Renal cortical epithelial cell (primary cell): Measurements from ENCODE around the gene CEP120. TPM values are rescaled to one million over a fixed set of nuclear protein-coding genes. Genes with fewer than 3 reads are reported as not detected.
"Not testable (repeated sequence)": the region's sequence is repeated elsewhere in the genome, so short reads cannot be mapped to it uniquely, and the experiment has no call there.

Experiments
- DNase-seq: peaks from one replicate; pipeline ENCODE4 v3.0.0-alpha.2; 2011; ENCODE audit warnings: low read depth
- total RNA-seq: library from RNA; depleted of rRNA; stranded (reverse); fragments of >200 nt; gene quantifications from 2 replicates; pipeline ENCODE4 v1.2.3, GENCODE V29; 2014

CEP120 gene
- 20.5 and 24.2 TPM in 2 replicates for total RNA-seq

- peak; percentile 98 for DNase-seq
These were observed at the start of gene CEP120 for GRCh38 chr5:123423278-123424149. Gene CEP120, minus strand, starts transcription at chr5:123423403. Its CDS starts 405 bp downstream, at chr5:123422998.

GRCh38 chr5:123472150-123472924 is 49.1 kb upstream of the CEP120 start:
- no peak for DNase-seq

DNA sequence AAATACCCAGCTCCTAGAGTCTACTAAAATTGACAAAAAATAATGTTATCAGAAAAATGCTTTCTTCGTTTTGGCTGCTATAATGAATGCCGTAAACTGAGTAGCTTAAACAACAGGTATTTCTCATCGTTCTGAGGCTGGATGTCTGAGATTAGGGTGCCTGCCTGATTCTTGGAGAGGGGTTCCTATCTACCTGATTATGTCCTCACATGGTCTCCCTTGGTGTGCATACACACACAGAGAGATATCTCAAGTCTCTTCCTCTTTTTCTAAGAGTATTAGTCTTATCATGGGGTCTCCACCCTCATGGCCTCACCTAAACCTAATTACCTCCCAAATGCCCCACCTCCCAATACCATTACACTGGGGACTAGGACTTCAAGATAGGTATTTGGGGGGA is 48.2 kb upstream of the CEP120 start:
- no peak for DNase-seq

DNA sequence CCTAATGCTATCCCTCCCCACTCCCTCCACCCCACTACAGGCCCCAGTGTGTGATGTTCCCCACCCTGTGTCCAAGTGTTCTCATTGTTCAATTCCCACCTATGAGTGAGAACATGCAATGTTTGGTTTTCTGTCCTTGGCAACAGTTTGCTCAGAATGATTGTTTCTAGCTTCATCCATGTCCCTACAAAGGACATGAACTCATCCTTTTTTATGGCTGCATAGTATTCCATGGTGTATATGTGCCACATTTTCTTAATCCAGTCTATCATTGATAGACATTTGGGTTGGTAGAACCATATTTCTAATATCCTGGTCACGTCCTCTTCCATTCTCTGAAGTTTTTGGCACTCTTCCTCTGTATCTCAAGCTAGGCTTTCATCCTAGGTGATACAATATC is 43.6 kb upstream of the CEP120 start:
- DNase-seq = not testable (repeated sequence)

DNA sequence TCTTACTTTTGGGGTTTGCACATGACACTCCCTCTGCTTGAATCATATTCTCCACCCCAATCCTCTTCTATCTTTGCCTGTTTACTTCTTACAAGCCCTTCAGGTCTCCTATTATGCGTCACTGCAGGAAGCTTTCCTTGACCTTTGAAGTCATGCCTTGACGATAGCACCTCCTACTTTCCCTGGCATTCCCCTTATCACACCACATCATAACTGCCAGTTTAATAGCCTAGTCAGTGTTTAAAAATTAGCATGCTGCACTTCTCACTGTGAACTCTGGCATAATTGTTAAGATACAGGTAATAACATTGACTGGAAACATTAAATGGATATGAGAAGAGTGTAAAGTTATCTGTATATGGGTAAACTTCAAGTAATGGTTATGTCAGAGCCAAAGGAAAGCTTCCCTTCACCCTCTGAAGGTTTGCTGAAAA is 37.1 kb upstream of the CEP120 start:
- DNase-seq = peak; percentile 91

- DNase-seq = not testable (repeated sequence)
These were observed 35.8 kb upstream of the CEP120 start for GRCh38 chr5:123458994-123459393.

DNA sequence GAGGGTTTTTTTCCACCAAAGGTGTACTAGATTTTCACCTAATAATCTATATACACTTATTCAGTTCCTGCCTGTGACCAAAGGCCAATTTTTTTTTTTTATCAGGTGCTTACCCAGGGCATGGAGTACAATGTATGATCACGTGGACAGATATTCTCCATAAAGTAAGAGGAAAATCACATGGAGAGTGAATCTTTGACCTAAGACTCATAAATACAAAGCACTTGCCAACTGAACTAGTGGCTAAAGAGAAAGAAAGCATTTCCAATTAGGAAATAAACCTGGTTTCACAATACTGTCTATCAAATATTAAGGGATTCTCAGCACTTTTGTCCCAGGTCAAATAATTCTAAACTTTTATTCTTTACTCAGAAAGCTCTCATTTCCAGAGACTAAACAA is 33.0 kb upstream of the CEP120 start:
- DNase-seq = peak; percentile 52

- DNase-seq = no peak
These were observed 32.4 kb upstream of the CEP120 start for GRCh38 chr5:123455640-123456039.

GRCh38 chr5:123455095-123455494 is 31.9 kb upstream of the CEP120 start:
- no peak for DNase-seq

GRCh38 chr5:123454259-123454911 is 31.2 kb upstream of the CEP120 start:
- DNase-seq = no peak

GRCh38 chr5:123452401-123452800 is 29.2 kb upstream of the CEP120 start:
- DNase-seq = no peak

DNA sequence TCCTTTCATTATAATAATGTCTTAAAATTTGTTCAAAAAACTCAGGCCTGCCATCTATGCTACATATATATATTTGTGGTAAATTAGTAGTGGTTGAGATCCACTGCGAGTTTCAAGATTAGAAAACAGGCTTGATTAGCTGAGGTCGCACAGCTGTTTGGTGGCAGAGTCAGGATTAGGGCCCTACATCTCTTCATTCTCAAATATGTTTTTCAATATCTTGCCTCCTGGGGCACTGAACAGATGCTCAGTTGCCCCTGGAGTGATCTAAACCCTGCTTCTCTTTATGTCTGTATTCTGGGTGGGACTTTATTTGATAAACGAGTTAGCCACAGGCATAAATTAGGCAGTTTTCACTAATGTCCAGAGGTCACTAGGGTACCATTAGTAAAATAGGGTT is 27.8 kb upstream of the CEP120 start:
- no peak for DNase-seq

DNA sequence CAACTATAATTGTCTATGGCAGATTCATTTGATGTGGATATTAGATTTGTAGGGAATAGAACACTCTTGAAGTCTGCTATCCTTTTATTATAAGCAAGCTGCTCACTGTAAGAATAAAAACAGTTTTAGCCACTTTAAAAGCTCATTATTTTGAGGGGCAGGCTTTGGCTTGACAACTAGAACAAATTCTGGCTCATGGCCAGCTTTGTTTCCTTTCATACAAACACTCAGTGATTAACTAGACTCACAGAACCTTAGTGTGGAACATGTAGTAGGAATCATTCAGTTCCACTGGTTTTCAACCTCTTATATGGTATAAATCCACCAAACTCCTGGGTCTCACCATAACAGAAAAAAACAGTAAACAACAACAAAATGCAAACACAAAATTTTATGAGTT is 27.4 kb upstream of the CEP120 start:
- peak; percentile 56 for DNase-seq

GRCh38 chr5:123450114-123450513 is 26.9 kb upstream of the CEP120 start:
- DNase-seq = no peak

DNA sequence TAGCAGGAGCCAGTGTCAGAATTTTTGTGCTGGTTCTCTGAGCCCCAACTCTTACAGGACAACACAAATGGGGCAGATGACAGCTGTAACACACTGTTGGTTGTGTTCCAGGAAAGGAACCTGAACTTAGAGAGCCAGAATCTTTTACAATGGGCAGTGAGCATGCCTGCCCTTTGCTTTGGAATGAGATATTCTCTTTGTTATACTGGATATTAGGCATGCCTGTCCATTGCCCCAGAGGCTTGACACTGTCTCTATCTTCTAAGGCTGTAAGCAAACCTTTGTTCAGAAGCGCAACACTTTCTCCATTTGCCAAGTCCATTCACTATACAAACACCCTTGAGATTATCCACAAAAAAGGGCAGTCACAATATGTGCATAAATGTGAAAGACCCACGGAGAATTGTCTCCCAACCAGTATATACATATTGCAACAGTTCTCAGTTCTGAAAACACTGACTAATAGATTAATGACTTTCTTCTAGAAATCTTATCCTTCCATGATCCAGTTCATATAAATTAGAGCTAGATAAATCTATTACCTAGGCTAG is 26.3 kb upstream of the CEP120 start:
- DNase-seq = no peak

GRCh38 chr5:123448743-123449142 is 25.5 kb upstream of the CEP120 start:
- DNase-seq = no peak

- DNase-seq = no peak
These were observed 24.9 kb upstream of the CEP120 start for GRCh38 chr5:123448017-123448617.

DNA sequence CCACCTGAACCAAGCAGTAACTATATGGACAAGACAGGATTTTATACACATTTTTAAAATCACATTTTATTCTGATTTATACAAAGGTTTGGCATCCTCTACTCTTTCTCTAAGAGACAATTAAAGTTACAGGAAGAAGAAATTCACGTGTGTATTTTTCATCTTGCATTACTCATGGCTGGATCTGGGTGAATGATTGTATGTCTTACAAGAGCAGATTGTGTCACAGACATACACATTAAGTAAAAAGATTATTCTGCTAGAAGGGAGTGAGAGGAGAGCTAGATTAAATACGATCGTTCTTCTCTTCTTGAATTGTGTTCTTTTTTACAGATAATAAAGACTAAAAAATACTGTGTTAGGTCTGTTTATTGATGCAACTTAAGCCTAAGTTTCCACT is 20.8 kb upstream of the CEP120 start:
- peak; percentile 36 for DNase-seq

DNA sequence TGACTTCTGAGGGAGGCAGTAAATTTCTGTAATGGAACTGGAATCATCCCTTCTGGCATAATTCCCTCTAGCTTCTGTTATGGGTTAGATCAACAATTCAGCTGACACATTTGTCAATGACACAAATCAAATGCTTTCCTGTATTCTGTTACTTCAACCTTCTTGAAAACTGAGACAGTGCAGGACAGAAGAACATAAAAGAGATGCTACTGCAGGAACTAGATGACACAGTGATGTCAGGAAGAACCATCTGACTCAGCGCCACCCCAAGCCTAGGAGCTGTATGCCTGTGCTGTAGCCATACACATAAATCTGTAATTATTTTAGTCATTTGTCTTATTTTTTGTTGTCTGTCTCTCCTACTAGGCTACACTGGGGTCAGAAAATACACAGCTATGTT is 18.2 kb upstream of the CEP120 start:
- DNase-seq = no peak

GRCh38 chr5:123440456-123441181 is 17.4 kb upstream of the CEP120 start:
- DNase-seq = no peak

GRCh38 chr5:123439709-123440108 is 16.5 kb upstream of the CEP120 start:
- no peak for DNase-seq
